CD4-positive, alpha-beta T cell treated with Interleukin-1 beta for 1 hour (primary cell): ENCODE measurements around the gene NME7.
"Not testable (repeated sequence)": the region's sequence is repeated elsewhere in the genome, so short reads cannot be mapped to it uniquely, and the experiment has no call there.

Experiments used
- DNase-seq, 2 donors: peaks; one replicate each; pipeline ENCODE4 v3.0.0-alpha.2; 2020 to 2022

NME7 gene

DNA sequence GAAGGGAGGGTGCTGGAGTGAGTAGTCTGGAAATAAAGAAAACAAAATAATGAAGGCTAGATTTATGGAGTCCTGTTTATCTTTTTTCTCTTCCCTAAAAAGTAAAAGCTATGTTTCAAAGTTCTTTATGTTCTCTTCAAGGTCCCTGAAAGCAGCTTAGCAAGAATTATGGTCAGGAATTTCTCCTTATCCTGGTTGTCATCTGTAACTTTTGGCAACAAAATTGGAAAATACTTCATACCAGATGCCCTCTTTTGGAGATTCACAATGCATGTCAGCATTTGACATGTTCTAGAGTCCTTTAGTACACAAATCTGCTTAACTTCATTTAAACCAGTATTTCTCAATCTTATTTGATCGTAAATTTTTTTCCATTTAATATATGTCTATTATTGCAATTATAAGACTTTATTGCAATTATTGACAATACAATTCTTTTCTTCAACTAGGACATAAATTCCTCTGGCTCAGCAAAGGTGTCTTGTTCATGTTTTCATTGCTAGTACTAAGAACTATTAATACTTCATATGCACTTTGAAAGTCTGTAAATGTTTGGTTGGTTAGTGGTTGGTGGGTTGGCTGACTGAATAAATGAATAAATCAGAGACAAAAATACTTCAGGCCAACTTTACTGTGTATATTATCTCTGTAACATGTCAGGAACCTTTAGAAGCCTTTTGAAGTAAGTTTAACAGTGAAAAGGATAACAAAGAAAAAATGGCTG, 159.6 kb downstream of the NME7 start:
- DNase-seq = no peak

DNA sequence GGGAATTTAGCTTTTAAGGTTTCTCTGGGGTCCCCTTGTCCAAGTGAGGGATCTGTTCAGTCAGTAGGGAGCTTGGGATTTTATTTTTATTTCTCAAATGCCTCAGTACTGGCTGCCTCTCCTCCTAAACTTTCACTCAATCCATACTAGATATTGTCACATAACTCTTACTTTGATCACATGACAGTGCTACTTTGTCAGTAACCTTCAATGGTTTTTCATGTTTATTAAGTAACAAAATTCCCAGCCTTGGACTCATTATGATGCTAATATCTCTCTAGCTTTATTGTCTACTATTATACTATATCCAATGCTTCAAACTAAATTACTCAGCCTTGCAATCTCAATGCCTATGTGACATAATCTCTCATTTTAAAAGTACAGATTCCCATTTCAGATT, 163.4 kb downstream of the NME7 start:
- no peak for DNase-seq

DNA sequence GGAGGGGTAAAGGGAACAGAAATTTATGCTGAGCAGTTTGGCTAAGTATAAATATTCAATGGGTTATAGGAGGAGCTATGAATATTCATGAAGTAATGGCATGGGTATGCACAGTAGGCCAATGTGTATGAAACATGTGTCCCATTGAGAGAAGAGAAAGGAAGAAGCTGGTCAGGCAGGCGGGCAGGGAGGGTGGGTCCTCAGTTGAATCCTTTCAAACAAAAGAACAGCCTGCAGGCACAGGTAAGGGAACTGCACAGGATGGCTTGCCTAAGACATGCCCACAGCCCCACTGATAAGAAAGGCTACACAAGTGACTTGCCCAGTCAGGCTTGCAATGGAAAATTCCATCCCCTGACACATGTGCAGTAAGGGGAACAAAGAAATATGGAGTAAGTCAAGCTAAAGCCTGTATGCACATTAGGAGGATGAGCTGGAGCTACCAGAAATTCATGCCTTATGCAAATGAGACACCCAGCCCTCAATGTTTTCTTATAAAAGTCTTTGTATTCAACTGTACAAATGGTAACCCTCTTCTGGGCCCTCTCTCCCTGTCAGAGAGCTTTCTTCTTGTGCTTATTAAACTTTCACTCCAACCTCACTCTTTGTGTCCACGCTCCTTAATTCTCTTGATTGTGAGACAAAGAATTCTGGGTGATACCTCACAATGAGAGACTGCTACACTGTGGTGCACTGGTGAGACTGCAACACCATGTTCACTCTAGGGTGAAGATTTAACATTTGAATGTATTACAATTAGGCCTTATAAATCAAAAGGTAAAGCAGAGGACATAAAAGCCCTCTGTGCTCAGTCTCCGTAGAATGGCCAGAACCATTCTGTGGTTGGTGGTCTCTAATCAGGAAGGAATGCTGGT, 164.6 kb downstream of the NME7 start:
- DNase-seq = no peak

DNA sequence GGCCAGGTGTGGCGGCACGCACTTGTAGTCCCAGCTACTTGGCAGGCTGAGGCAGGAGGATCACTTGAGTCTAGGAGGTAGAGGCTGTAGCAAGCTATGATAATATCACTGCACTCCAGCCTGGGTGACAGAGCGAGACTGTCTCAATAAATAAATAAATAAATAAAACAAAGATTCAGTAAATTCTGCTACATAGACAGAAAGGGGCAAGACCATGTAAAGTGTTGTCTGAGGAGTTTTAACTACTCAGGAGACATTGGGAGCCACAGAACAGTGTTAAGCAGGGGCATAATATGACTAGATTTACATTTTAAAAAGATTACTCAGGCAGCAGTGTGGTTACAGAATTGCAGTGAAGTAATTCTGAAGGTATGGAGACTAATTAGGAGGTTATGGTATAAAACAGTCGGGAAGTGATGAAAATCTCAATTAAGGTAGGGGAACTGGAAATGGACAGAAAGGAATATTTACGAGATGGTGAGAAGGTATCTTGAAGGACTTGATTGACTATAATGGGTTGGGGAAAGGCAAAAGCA, 166.4 kb downstream of the NME7 start:
- no peak for DNase-seq

DNA sequence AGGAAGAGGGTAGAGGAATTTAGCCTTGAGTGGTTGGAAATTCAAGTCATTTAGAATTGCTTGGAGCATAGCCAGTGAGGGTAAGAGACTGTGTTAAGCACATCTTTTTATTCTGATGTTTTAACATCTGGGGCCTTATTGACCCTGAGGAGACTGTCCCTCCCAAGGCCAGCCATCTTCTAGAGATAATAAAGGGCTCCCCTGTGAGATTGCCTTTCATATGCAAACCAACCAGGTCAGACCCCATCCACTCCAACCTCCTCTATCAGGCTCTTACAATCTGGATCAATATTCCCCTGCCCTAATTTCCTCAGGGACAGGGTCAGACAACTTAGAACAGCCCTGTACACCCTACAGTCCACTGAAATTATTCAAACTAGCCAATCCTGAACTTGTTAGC, 167.3 kb downstream of the NME7 start:
- DNase-seq = no peak

DNA sequence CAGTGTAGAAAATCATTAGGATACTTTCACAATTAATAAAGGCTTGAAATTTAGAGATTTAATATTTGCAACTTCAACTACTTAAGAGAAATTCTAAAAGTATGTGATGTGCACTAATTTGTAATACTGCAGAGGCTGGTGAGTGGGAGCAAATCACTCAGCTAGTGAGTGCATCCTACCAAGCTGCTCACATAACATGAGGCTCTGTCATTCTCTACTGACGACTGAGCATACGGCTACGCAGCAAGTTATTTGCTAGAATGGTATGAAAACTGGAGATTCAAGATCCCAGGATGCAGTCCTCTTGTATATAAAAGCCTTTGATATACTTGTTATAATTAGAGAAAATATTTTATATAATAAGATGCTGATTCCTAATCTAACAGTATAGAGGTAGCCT, 171.0 kb downstream of the NME7 start:
- DNase-seq = no peak

DNA sequence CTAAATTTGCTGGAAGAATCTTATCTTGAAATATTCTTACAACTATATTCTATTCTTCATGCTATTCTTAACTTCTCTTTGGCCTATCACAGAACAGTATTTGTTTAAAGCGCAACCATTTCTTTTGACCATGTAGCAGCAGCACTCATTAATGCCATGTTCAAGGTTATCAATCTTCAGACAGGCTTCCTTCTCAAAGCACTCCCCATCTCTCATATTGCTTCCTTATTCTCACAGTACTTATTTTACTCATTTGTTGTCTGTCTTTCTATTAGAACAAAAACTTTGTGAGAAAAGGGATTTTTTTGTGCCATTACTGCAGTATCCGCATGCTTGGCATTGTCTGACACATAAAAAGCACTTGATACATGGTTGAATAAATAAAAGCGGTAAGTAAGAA, 171.4 kb downstream of the NME7 start:
- DNase-seq = no peak

DNA sequence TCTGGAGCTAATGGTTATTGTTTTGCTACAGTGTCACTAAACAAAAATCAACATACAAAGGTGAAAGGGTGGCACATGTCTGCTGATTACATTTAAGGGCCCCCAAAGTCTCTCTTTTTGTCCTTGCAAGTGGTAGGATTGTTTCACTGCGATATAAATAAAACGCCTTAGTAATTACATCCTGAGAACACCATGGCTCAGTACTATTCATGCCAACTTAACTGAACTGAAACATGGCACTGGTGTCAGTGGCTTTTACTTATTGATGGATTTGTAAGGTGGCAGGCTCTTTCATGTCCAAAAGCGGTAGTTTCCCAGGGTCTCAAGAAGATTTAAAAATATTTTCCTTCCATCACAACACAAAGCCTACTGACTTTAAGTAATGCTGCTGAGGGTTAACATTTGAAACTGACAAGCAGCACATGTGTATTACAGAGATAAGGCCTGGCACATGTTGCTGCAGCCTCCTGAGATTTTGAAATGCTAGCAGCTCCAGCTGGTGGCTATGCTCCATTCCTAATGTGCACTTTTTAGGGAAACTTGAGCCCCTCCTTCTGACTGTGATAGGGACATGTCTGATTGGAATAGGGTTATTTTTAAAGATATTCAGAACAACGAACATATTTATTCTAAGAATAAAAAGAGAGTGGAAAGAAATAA, 174.3 kb downstream of the NME7 start:
- no peak for DNase-seq

DNA sequence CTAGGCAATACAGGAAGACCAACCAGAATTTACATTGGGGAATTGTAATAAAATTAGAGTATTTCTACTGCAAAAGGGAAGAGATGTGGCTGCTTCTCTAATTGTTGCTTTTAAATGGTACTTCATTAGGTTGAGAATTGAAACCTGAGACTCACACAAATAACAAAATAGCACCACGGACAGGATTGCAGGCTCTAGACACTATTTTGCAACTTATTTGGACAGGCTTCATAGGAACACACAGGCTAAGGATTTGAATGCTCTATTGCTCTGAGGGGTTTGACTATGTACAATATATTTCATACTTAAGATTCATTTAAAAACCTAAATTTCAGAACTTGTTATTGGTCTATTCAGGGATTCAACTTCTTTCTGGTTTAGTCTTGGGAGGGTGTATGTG, 181.5 kb downstream of the NME7 start:
- DNase-seq = no peak

DNA sequence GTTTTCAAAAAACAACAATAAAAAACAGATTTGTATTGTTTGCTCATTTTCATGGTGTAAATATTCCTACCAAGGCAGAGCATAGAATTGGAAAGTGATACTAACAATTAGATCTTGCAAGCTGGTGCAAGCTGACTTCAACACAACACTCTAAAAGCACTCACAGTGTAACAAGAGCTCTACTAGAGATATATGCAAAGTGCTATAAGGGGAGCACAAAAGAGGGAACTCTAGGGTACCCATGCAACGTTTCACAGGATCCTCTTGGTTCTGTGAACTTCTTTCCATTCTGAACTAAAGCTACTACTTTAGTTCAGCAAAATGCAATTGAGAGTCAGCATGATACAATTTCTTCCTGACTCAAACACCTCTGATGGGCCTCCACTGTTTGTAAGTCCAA, 182.8 kb downstream of the NME7 start:
- DNase-seq = no peak

DNA sequence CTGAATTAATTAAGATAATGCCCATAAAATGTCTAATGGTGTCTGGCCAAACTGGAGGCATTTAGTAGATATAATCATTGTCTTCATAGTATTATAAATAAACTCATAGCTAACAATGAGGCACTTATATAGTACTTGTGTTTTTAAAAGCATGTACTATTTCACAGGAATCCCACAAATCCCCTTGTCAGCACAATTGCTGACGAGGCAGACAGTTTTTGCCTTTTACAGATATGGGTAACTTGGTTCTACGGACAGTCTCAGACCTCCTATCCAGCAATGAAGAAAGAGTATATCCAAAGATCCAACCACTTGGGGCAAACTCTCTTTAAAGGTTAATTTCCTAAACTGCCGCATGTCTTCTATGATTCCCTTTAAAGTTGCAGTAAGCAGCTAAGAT, 187.4 kb downstream of the NME7 start:
- DNase-seq = no peak

DNA sequence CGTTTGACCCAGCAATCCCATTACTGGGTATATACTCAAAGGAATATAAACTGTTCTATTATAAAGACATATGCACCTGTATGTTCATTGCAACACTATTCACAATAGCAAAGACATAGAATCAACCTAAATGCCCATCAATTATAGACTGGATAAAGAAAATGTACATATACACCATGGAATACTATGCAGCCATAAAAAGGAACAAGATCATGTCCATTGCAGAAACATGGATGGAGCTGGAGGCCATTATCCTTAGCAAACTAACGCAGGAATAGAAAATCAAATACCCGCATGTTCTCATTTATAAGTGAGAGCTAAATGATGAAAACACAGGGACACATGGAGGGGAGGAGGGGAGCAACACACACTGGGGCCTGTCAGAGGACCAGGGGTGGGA, 188.2 kb downstream of the NME7 start:
- not testable (repeated sequence) for DNase-seq

DNA sequence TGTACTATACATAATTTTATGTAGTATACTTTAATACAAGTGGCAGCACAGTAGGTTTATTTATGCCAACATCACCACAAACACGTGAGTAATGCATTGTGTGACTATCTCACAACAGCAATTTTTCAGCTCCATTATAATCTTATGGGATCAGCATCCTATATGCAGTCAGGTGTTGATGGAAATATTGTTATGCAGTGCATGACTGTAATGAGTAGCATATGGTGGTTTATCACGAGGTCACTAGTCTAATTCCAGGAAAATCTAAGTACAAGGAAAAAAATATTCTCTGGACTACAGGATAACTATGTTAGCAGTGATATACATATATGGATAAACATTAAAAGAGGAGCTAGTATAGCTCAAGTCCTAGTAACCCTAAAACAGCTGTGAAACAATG, 192.1 kb downstream of the NME7 start:
- DNase-seq = no peak

DNA sequence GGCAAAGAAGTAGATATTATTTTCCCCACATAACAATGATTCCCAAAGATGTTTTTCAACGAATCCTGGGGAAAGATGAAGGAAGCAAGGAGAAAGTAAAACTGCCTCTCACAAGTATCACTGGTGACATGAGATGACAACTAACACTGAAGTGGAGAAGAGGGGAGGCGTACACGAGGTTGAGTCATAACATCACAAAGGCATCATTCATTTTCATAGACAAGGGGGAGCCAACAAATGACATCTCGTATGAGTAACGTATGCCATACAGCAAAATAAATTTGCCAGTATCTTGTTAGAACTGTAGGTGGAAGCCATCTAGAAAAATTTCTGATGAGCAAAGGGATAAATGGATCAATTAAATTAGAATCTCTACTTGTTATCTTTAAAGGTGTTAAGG, 204.5 kb downstream of the NME7 start:
- DNase-seq = no peak

DNA sequence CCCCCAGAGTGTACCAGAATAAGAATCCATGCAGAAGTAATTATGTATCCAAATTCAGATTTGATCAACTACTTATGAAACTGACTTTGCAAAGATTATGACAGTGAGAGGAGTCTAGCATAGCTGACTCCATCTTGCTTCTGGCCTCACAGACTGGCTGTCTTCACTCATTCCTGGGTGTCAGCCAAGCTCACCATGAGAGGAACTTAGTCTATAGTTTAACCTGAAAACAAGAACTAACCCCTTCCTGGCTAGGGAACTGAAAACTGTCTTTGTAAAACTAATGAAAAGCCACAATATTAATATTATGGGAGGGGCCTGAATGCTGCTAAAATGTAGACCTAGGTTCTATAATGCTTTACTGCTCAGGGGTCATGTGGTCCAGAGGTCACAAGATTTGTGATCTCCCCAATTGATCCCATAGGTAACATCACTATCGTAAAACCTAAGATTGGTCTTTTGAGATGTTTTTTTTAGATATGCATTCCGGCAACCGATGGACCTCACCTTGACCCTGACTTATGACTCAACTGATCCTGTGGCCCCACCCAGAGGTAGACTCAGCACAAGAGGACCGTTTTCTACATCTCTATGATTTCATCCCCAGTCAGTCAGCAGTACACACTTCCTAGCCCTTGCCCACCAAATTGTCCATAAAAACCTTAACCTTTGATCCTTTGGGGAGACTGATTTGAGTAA, 206.0 kb downstream of the NME7 start:
- DNase-seq = no peak

DNA sequence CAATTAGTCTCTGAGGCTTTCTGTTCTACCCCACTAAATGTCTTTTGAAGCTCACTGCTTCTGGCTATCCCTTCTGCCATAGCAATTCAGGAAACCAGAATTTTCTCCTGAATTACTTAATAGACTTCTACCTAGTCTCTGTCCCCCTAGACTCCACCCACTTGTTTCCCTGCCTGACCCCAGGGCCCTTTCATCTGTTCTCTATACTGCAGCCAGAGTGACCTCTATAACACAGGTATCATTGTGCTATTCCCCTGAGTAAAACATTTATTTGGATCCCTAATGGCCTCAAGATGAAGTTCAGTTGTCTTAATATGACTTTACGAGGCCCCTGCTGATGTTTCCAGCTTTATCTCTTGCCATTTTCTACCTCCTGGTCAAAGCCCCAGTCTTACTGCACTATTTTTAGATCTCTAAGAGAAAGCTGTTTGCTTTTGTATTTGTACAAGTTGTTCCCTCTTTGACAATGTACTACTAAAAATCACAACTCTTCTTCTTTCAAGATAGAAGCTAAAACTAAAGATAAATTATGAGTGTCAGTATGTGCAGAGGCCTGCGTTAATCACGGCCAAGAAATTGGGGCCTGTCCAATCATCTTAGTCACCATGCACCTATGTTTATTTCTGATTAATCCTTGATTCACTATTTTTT, 206.6 kb downstream of the NME7 start:
- no peak for DNase-seq

DNA sequence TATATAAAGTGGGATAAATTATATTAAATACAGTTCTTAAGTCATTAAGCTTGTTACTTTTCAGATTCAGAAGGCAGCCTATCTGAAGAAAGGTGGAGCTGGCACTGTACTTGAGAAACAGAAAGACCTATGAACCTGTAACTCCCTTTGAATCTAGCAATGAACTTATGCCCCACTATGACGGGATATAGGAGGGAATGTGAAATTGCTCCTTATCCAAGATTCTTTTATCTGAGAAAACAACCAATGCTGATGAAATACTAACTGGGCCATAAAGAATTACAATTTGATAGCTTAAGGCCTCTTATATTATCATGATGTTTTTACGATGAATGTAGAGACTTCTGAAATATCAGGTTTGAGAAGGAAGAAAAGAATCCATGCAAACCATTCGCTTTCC, 211.0 kb downstream of the NME7 start:
- no peak for DNase-seq

DNA sequence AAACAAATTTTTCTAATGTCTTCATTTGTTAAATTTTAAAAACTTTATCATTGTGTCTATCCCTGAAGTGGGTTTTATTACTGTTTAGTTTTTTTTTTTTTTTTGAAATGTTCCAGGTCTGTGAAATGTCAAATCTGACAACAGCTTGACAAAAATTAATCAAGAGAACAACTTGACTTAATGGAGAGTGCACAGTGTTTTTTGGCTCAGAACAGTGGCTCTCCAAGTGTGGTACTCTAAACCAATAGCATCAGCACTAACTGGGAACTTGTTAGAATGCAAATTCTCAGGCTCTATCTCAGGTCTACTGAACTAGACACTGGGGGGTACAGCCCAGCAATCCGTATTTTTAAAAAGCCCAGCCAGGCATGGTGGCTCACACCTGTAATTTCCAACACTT, 211.9 kb downstream of the NME7 start:
- DNase-seq = no peak

DNA sequence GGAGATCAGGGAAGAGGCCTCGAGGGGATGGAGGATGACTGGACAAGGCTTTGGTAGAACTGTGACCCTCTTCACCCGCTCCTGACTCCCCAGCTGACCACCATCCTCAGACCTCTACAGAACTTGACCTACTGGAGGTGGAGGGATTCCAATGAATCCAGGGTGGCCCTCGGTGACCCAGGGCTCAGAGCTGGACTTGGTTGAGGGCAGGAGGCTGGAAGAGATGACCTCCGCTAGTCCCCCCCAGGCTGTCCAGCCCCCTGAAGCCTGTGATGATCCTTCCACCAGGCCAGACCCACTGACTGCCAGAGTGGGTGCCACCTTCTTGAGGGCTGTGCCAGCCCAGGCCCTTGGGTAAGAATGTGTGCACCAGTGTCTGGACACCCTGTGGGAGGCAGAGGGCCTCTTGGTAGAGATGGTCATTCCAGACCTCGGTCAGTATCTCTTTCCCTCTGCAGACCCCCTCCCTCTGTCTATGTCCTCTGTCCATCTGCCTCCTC, 216.2 kb downstream of the NME7 start:
- DNase-seq = no peak

DNA sequence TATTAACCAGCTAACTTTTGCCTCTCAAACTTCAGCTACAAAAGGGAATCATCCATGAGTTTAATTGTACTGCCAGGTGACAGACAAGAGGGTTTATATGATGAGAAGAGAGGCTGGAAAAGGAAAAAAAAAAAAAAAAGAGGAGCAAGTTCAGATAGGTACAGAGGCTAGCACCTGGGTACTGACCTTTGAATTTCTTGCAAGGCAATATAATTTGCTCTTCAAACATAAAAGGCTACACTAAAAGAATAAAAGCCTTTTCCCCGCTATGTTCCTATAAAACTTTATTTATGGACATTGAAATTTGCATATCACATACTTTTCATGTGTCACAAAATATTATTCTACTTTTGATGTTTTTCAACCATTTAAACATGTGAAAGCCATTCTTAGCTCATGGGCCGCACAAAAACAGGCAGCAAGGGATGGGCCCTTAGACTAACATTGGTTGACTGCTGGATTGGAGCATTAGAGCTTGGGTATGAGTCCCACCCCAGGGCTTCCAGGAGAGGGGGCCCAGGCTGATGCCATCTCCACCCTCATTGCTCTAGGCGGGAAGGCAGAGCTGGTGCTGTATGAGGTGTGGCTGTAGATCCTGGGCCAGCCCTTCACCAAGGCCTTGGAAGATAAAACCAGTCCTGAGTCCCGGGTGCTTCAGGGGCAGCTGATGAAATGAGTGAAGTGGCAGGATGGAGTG, 216.8 kb downstream of the NME7 start:
- no peak for DNase-seq

DNA sequence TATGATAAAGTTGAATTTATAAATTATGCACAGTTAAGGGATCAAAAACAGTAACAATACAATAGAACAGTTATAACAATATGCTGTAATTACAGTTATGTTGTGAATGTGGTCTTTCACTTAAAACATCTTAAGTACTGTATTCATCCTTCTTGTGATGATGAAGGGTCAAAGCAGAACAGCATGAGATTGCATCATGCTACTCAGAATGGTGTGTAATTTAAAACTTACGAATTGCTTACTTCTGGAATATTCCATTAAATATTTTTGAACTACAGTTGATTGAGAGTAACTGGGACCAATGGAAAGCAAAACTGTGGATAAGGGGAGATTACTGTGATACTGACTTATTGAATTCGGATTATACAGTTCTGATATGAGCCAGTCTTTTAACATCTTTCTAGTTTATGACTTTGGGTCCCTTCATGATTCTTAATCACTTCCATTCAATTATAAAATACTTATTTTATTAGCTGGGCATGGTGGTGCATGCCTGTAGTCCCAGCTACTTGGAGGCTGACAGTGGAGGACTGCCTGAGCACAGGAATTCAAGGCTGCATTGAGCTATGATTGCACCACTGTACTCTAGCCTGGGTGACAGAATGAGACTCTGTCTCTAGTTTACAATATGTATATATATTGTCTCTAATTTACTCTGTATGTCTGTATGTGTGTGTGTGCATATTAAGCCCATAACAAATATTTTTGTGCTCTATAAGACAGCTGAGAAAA, 217.9 kb downstream of the NME7 start:
- no peak for DNase-seq
